Nephron (organoid): ENCODE data around the gene TTBK1.

Experiments used
- H3K27ac Mint-ChIP-seq, 3 experiments: 2 replicates each; pipeline ENCODE4 v1.8.0; 2020; ENCODE audit warnings: mixed read lengths in 3 of 3, mild to moderate bottlenecking in 2 of 3, moderate library complexity in 1 of 3
- H3K27me3 Mint-ChIP-seq: 2 replicates; pipeline ENCODE4 v1.8.0; 2021; ENCODE audit warnings: low read depth, mild to moderate bottlenecking, moderate library complexity, mixed read lengths
- H3K36me3 Mint-ChIP-seq: 2 replicates; pipeline ENCODE4 v1.8.0; 2020; ENCODE audit warnings: low read depth, mixed read lengths
- H3K4me1 Mint-ChIP-seq: 2 replicates; pipeline ENCODE4 v1.8.0; 2020; ENCODE audit warnings: mixed read lengths
- H3K4me3 Mint-ChIP-seq, 3 experiments: 2 replicates each; pipeline ENCODE4 v1.8.0; 2020; ENCODE audit warnings: mild to moderate bottlenecking in 3 of 3, mixed read lengths in 3 of 3, moderate library complexity in 2 of 3
- H3K9me3 Mint-ChIP-seq: 2 replicates; pipeline ENCODE4 v1.8.0; 2020; ENCODE audit warnings: mixed read lengths
- CTCF ChIP-seq, 3 experiments: fragments of 200-600 bp; sonication (generic); IDR thresholded peaks; one replicate each; pipeline ENCODE4 v1.5.0; 2021; ENCODE audit warnings: antibody characterized with exemption in 3 of 3; ENCODE audit not compliant: unreplicated experiment in 3 of 3

Gene TTBK1

DNA sequence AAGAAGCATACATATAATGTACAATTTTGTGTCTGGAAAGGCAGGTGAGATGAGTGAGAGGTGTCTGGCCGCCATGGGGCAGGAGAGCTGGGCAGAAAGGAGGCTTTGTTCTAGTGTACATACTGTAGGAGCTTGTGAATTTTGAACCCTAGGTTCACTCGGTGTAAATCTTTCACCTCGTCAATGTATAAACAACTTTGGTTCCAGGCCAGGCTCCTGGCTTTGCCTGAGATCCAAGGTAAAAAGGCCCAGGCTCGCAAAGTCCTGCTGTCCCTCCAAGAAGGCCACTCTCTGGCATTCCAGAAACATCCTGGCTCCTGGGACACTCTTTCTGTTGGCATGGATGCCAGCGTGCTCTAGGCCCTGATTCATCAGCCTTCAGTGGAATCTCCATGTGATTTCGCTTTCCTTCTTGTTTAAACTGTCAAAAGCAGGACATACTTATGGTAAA lies 47.6 kb downstream of the TTBK1 start:
- no peaks in the 10 kb centered on the region for H3K36me3 Mint-ChIP-seq
- peak overlapping the region in 2 of 3 experiments; percentile 0 to 43 for H3K27ac Mint-ChIP-seq
- TF ChIP-seq CTCF (IDR thresholded peaks at IDR 0.05; ENCODE audit: unreplicated experiment in 3 of 3) = no peak
- no peaks in the 10 kb centered on the region for H3K4me1 Mint-ChIP-seq
- H3K9me3 Mint-ChIP-seq = no peaks in the 10 kb centered on the region
- H3K4me3 Mint-ChIP-seq = no peak overlapping the region
- peaks cover 14% of the 10 kb centered on the region for H3K27me3 Mint-ChIP-seq

GRCh38 chr6:43291708-43292107 lies 48.4 kb downstream of the TTBK1 start:
- no peaks in the 10 kb centered on the region for H3K4me1 Mint-ChIP-seq
- H3K27me3 Mint-ChIP-seq = peaks cover 13% of the 10 kb centered on the region
- H3K36me3 Mint-ChIP-seq = no peaks in the 10 kb centered on the region
- no peak for TF ChIP-seq CTCF (IDR thresholded peaks at IDR 0.05; ENCODE audit: unreplicated experiment in 3 of 3)
- no peaks in the 10 kb centered on the region for H3K9me3 Mint-ChIP-seq
- H3K27ac Mint-ChIP-seq = no peak overlapping the region
- no peak overlapping the region for H3K4me3 Mint-ChIP-seq

DNA sequence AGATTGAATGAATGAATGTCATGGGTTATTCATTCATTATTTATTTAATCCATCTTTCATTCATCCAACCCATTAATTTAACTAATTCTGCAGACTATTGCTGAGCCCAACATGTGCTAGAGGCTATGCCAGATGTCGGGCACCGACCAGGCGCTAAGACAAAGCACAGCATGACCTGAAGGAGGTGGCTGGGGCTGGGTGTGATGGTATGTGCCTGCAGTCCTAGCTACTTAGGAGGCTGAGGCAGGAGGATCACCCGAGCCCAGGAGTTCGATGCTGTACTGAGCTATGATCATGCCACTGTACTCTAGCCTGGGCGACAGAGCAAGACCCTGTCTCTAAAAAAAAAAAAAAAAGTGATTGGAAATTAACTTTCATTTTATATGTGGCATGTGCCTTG lies 49.1 kb downstream of the TTBK1 start:
- Mint-ChIP-seq H3K4me1 (no peaks in the 10 kb centered on the region), H3K27ac (no peak overlapping the region), H3K36me3 (no peaks in the 10 kb centered on the region), H3K9me3 (no peaks in the 10 kb centered on the region), H3K27me3 (peaks cover 7% of the 10 kb centered on the region), H3K4me3 (no peak overlapping the region)
- no peak for TF ChIP-seq CTCF (IDR thresholded peaks at IDR 0.05; ENCODE audit: unreplicated experiment in 3 of 3)

DNA sequence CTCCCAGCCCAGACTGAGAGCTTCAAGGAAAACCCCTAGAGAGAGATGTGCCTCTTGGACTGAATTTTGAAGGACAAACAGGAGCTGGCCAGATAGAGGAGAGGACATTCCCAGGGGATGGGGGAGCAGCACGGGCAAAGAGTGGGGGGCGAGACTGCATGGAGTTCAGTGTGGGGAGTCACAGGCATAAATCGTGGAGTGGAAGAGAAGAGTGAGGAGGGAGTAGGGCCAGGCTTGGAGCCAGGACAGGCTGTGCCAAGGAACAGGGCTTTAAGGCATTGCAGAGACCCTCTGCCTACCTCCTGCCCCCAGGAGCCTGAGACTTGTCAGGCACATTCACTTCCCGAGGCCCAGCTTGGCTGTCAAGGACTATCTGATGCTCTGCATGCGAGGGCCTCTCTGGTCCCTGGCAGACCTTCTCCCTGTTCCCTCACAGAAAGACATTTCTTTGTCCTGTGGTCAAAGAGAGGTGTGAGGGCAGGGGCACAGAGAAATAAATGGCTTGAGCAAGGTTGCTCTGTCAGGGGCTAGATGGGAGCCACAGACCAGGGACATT lies 49.6 kb downstream of the TTBK1 start:
- Mint-ChIP-seq H3K27me3 (peaks cover 7% of the 10 kb centered on the region), H3K4me3 (no peak overlapping the region), H3K4me1 (no peaks in the 10 kb centered on the region), H3K9me3 (no peaks in the 10 kb centered on the region), H3K27ac (no peak overlapping the region), H3K36me3 (no peaks in the 10 kb centered on the region)
- TF ChIP-seq CTCF (IDR thresholded peaks at IDR 0.05; ENCODE audit: unreplicated experiment in 3 of 3) = no peak

GRCh38 chr6:43293698-43294097 lies 50.4 kb downstream of the TTBK1 start:
- H3K36me3 Mint-ChIP-seq = no peaks in the 10 kb centered on the region
- H3K27ac Mint-ChIP-seq = no peak overlapping the region
- H3K4me1 Mint-ChIP-seq = no peaks in the 10 kb centered on the region
- no peak for TF ChIP-seq CTCF (IDR thresholded peaks at IDR 0.05; ENCODE audit: unreplicated experiment in 3 of 3)
- H3K9me3 Mint-ChIP-seq = no peaks in the 10 kb centered on the region
- peaks cover 7% of the 10 kb centered on the region for H3K27me3 Mint-ChIP-seq
- H3K4me3 Mint-ChIP-seq = no peak overlapping the region

GRCh38 chr6:43294536-43294935 lies 51.3 kb downstream of the TTBK1 start:
- H3K9me3 Mint-ChIP-seq = no peaks in the 10 kb centered on the region
- peaks cover 7% of the 10 kb centered on the region for H3K27me3 Mint-ChIP-seq
- H3K27ac Mint-ChIP-seq = no peak overlapping the region
- no peaks in the 10 kb centered on the region for H3K36me3 Mint-ChIP-seq
- TF ChIP-seq CTCF (IDR thresholded peaks at IDR 0.05; ENCODE audit: unreplicated experiment in 3 of 3) = no peak
- no peak overlapping the region for H3K4me3 Mint-ChIP-seq
- no peaks in the 10 kb centered on the region for H3K4me1 Mint-ChIP-seq
